ENCODE measurements around the gene STMND1.

Gene STMND1

DNA sequence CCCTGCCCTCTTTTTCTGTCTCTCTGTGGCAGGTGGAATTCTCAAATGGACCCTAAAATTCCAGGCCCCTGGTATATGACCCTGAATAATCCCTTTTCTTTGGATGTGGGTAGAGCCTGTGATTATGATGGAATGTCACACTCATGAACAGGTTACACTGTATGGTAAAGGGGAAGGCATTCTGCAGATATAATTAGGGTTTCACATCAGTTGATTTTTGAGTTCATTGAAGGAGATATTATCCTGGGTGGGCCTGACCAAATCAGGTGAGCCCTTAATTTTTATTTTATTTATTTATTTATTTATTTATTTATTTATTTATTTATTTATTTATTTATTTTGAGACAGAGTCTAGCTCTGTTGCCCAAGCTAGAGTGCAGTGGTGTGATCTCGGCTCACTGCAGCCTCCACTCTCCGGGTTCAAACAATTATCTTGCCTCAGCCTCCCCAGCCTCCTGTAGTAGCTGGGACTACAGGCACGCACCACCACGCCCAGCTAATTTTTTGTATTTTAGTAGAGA, 13.7 kb upstream of the STMND1 start:
- Histone ChIP-seq H3K27me3 (ENCODE audit: insufficient read depth, poor library complexity, severe bottlenecking) (no peaks in the 10 kb centered on the region), H3K27ac (replicated peaks) (no peak overlapping the region), H3K4me3 (replicated peaks; ENCODE audit: insufficient read depth, low read length) (no peak overlapping the region)
- TF ChIP-seq SPI1 (IDR thresholded peaks at IDR 0.05; ENCODE audit: borderline replicate concordance, low read depth) = no peak
- TF ChIP-seq POLR2AphosphoS5 (IDR thresholded peaks at IDR 0.05; ENCODE audit: low read depth) = no peak
- no peak for TF ChIP-seq GABPA (IDR thresholded peaks at IDR 0.05; ENCODE audit: low read depth)
- TF ChIP-seq, protein P1, sequence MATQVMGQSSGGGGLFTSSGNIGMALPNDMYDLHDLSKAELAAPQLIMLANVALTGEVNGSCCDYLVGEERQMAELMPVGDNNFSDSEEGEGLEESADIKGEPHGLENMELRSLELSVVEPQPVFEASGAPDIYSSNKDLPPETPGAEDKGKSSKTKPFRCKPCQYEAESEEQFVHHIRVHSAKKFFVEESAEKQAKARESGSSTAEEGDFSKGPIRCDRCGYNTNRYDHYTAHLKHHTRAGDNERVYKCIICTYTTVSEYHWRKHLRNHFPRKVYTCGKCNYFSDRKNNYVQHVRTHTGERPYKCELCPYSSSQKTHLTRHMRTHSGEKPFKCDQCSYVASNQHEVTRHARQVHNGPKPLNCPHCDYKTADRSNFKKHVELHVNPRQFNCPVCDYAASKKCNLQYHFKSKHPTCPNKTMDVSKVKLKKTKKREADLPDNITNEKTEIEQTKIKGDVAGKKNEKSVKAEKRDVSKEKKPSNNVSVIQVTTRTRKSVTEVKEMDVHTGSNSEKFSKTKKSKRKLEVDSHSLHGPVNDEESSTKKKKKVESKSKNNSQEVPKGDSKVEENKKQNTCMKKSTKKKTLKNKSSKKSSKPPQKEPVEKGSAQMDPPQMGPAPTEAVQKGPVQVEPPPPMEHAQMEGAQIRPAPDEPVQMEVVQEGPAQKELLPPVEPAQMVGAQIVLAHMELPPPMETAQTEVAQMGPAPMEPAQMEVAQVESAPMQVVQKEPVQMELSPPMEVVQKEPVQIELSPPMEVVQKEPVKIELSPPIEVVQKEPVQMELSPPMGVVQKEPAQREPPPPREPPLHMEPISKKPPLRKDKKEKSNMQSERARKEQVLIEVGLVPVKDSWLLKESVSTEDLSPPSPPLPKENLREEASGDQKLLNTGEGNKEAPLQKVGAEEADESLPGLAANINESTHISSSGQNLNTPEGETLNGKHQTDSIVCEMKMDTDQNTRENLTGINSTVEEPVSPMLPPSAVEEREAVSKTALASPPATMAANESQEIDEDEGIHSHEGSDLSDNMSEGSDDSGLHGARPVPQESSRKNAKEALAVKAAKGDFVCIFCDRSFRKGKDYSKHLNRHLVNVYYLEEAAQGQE (IDR thresholded peaks at IDR 0.05; ENCODE audit: insufficient replicate concordance, low read depth) = no peak
- TF ChIP-seq, protein P2, sequence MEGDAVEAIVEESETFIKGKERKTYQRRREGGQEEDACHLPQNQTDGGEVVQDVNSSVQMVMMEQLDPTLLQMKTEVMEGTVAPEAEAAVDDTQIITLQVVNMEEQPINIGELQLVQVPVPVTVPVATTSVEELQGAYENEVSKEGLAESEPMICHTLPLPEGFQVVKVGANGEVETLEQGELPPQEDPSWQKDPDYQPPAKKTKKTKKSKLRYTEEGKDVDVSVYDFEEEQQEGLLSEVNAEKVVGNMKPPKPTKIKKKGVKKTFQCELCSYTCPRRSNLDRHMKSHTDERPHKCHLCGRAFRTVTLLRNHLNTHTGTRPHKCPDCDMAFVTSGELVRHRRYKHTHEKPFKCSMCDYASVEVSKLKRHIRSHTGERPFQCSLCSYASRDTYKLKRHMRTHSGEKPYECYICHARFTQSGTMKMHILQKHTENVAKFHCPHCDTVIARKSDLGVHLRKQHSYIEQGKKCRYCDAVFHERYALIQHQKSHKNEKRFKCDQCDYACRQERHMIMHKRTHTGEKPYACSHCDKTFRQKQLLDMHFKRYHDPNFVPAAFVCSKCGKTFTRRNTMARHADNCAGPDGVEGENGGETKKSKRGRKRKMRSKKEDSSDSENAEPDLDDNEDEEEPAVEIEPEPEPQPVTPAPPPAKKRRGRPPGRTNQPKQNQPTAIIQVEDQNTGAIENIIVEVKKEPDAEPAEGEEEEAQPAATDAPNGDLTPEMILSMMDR (IDR thresholded peaks at IDR 0.05; ENCODE audit: insufficient read depth, low read length) = no peak
- DNase-seq (ENCODE audit: low read depth in 1 of 2, low spot score in 1 of 2) = no peak

DNA sequence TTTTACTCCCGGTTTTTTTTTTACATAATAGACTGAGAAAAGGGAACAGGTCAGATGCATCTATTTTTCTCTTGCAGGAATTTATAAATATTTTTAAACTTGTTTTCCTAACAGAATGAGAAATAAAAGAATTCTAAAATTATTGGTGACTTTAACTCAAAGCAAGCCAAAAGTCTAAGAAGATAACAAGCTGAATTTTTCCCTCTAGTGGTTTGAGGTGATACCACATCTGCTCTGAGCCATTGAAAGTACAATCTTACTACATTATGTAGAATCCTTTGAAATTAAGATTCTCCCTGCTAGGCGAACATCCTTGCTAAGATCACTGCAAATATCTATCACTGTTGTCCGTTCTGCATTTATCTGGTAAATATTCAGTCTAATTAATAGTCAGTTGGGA, 10.7 kb upstream of the STMND1 start:
- Histone ChIP-seq H3K27me3 (ENCODE audit: insufficient read depth, poor library complexity, severe bottlenecking) (no peaks in the 10 kb centered on the region), H3K4me3 (replicated peaks; ENCODE audit: insufficient read depth, low read length) (no peak overlapping the region), H3K27ac (replicated peaks) (no peak overlapping the region)
- no peak for DNase-seq (ENCODE audit: low read depth in 1 of 2, low spot score in 1 of 2)
- TF ChIP-seq, protein P2 (IDR thresholded peaks at IDR 0.05; ENCODE audit: insufficient read depth, low read length) = no peak
- no peak for TF ChIP-seq POLR2AphosphoS5 (IDR thresholded peaks at IDR 0.05; ENCODE audit: low read depth)
- no peak for TF ChIP-seq GABPA (IDR thresholded peaks at IDR 0.05; ENCODE audit: low read depth)
- TF ChIP-seq SPI1 (IDR thresholded peaks at IDR 0.05; ENCODE audit: borderline replicate concordance, low read depth) = no peak
- TF ChIP-seq, protein P1 (IDR thresholded peaks at IDR 0.05; ENCODE audit: insufficient replicate concordance, low read depth) = no peak

DNA sequence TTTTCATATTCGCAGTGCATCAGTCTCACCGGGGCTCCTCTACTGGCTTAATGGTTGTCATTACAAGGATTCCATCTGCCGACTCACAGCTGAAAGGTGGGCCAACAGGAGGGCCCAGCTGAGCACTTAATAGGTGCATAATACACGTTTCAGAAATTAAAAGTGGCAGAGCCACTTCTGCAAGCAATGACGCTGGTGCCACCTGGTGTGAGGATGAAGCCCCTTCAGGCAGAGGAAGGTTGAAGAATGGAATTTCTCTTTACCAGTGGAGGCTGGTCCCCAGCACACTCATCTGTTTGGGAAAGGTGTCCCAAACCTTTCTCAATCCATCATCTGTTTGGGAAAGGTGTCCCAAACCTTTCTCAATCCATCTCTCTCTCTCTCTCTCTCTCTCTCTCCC, 8.2 kb upstream of the STMND1 start:
- Histone ChIP-seq H3K4me3 (replicated peaks; ENCODE audit: insufficient read depth, low read length) (no peak overlapping the region), H3K27ac (replicated peaks) (no peak overlapping the region), H3K27me3 (ENCODE audit: insufficient read depth, poor library complexity, severe bottlenecking) (no peaks in the 10 kb centered on the region)
- DNase-seq (ENCODE audit: low read depth in 1 of 2, low spot score in 1 of 2) = no peak
- TF ChIP-seq, protein P2 (IDR thresholded peaks at IDR 0.05; ENCODE audit: insufficient read depth, low read length) = no peak
- TF ChIP-seq SPI1 (IDR thresholded peaks at IDR 0.05; ENCODE audit: borderline replicate concordance, low read depth) (no peak), GABPA (IDR thresholded peaks at IDR 0.05; ENCODE audit: low read depth) (no peak), POLR2AphosphoS5 (IDR thresholded peaks at IDR 0.05; ENCODE audit: low read depth) (no peak)
- TF ChIP-seq, protein P1 (IDR thresholded peaks at IDR 0.05; ENCODE audit: insufficient replicate concordance, low read depth) = no peak

All from HL-60 (cell line).